H1 (cell line): ENCODE measurements around the gene NDUFA13. TPM values are rescaled to one million over a fixed set of nuclear protein-coding genes. Genes with fewer than 3 reads are reported as not detected.

ENCODE experiments used
- BACH1 ChIP-seq: IDR thresholded peaks from 2 replicates; pipeline ENCODE4 v1.6.1; 2012; ENCODE audit warnings: low read length, improper control_type of control experiment
- CHD1 ChIP-seq: IDR thresholded peaks from 2 replicates; pipeline ENCODE4 v1.6.1; 2012; ENCODE audit warnings: low read depth, low read length, improper control_type of control experiment
- CHD7 ChIP-seq: fragments of 300-600 bp; sonication (generic); IDR thresholded peaks from 2 replicates; pipeline ENCODE4 v1.7.1; 2012; ENCODE audit warnings: low read length, moderate library complexity, mild to moderate bottlenecking, inconsistent platforms; ENCODE audit not compliant: insufficient replicate concordance
- GABPA ChIP-seq: IDR thresholded peaks from 2 replicates; pipeline ENCODE4 v1.6.1; 2011; ENCODE audit warnings: mild to moderate bottlenecking, low read length, moderate library complexity, borderline replicate concordance; ENCODE audit not compliant: insufficient read depth
- JUN ChIP-seq: IDR thresholded peaks from 2 replicates; pipeline ENCODE4 v1.6.1; 2011; ENCODE audit warnings: low read depth, mild to moderate bottlenecking, improper control_type of control experiment, low read length
- KDM4A ChIP-seq: IDR thresholded peaks from one replicate; pipeline ENCODE4 v1.7.1; 2012; ENCODE audit warnings: low read depth, mild to moderate bottlenecking, moderate library complexity, low read length, inconsistent platforms; ENCODE audit not compliant: severe bottlenecking
- NANOG ChIP-seq: IDR thresholded peaks from 2 replicates; pipeline ENCODE4 v1.6.1; 2011; ENCODE audit warnings: low read length, low read depth, mild to moderate bottlenecking, inconsistent platforms; ENCODE audit not compliant: insufficient read depth, poor library complexity, severe bottlenecking
- POLR2AphosphoS5 ChIP-seq: IDR thresholded peaks from 2 replicates; pipeline ENCODE4 v1.6.1; 2011; ENCODE audit warnings: low read depth, low read length
- SAP30 ChIP-seq: fragments of 300-600 bp; sonication (generic); IDR thresholded peaks from 2 replicates; pipeline ENCODE4 v1.7.1; 2012; ENCODE audit warnings: low read length, moderate library complexity, mild to moderate bottlenecking, inconsistent platforms; ENCODE audit not compliant: insufficient read depth, insufficient replicate concordance
- polyA plus RNA-seq, 7 experiments: library from polyadenylated mRNA; depleted of rRNA in 3 of 7; stranded (reverse) in 5 of 7; unstranded in 2 of 7; fragments of >200 nt in 5 of 7; fragments of 200-250 nt in 2 of 7; gene quantifications; 1 replicate in 5 of 7; 2 replicates in 1 of 7; 4 replicates in 1 of 7; pipeline versions ENCODE4 v1.2.1 to v1.2.3, GENCODE V29; 2011 to 2013; ENCODE audit warnings: missing spikeins in 2 of 7, mixed read lengths in 2 of 7
- total RNA-seq: library from RNA; stranded (reverse); fragmentation: NEBNext Ultra II Directional; extraction: Animal tissue kit (Norgen Biotek cat#: 25700); gene quantifications from 2 replicates; pipeline ENCODE4 v1.2.1, GENCODE V29; 2021

Gene NDUFA13
- total and polyA plus RNA-seq, 2 of the 8 experiments (the other 6 are each of a cell fraction or from before 2014, with no cell fraction given), result 413 to 1,105 TPM

GRCh38 chr19:19515642-19516519, at the start of gene NDUFA13 (continued):
- TF ChIP-seq CHD7 (no peak), SAP30 (peak; percentile 71), JUN (no peak), CHD1 (no peak), KDM4A (peak; percentile 10), POLR2AphosphoS5 (peak; percentile 97), GABPA (peak; percentile 98), BACH1 (no peak), NANOG (peak; percentile 38)
